HG02642 (cell line): ENCODE results near the gene BOLA1.
"Not testable (repeated sequence)": the region's sequence is repeated elsewhere in the genome, so short reads cannot be mapped to it uniquely, and the experiment has no call there.

Source experiments
- ATAC-seq: cut with Tn5 transposase; IDR thresholded peaks from one replicate; pipeline ENCODE4 v1.9.1; 2021; ENCODE audit warnings: mild to moderate bottlenecking; ENCODE audit not compliant: unreplicated experiment, poor library complexity

Gene BOLA1

GRCh38 chr1:149886396-149887195 lies 12.8 kb upstream of the BOLA1 start:
- peak; percentile 64 for ATAC-seq

- not testable (repeated sequence) for ATAC-seq
Observed at GRCh38 chr1:149887196-149887455, 12.2 kb upstream of the BOLA1 start.

- peak; percentile 48 for ATAC-seq
Observed at GRCh38 chr1:149887456-149888246, 11.7 kb upstream of the BOLA1 start.

GRCh38 chr1:149888247-149888998 lies 10.9 kb upstream of the BOLA1 start:
- ATAC-seq: peak; percentile 21

- no peak for ATAC-seq
Observed at GRCh38 chr1:149888999-149889289, 10.4 kb upstream of the BOLA1 start.

GRCh38 chr1:149896575-149896974 lies 2.8 kb upstream of the BOLA1 start:
- no peak for ATAC-seq

GRCh38 chr1:149903836-149904491 lies 4.6 kb downstream of the BOLA1 start:
- ATAC-seq: no peak

GRCh38 chr1:149906570-149907075 lies 7.3 kb downstream of the BOLA1 start:
- ATAC-seq: no peak

- no peak for ATAC-seq
Observed at GRCh38 chr1:149914545-149914944, 15.2 kb downstream of the BOLA1 start.

- ATAC-seq: no peak
Observed at GRCh38 chr1:149915429-149916192, 16.2 kb downstream of the BOLA1 start.

- no peak for ATAC-seq
Observed at GRCh38 chr1:149916193-149916897, 17.0 kb downstream of the BOLA1 start.

- no peak for ATAC-seq
Observed at GRCh38 chr1:149916898-149917252, 17.5 kb downstream of the BOLA1 start.

- no peak for ATAC-seq
Observed at GRCh38 chr1:149917571-149918144, 18.3 kb downstream of the BOLA1 start, which contains the start of gene SV2A. Gene SV2A (minus strand): TSS chr1:149917844. CDS start chr1:149913840, 4,004 bp downstream.

- ATAC-seq: no peak
Observed at GRCh38 chr1:149923626-149924025, 24.3 kb downstream of the BOLA1 start.

GRCh38 chr1:149925345-149925744 lies 26.0 kb downstream of the BOLA1 start:
- ATAC-seq: no peak

- no peak for ATAC-seq
Observed at GRCh38 chr1:149925751-149926150, 26.4 kb downstream of the BOLA1 start.

GRCh38 chr1:149926296-149926695 lies 26.9 kb downstream of the BOLA1 start:
- no peak for ATAC-seq

GRCh38 chr1:149927056-149927562 lies 27.7 kb downstream of the BOLA1 start:
- ATAC-seq: no peak
